Choroid plexus epithelial cell (primary cell): ENCODE results near the gene SPACA4.
"Not testable (repeated sequence)": the region's sequence is repeated elsewhere in the genome, so short reads cannot be mapped to it uniquely, and the experiment has no call there.

Experiments used
- DNase-seq: peaks from one replicate; pipeline ENCODE4 v3.0.0-alpha.2; 2010; ENCODE audit warnings: low read depth
- H3K4me3 ChIP-seq: 2 replicates; pipeline ENCODE4 v1.5.1; 2011; ENCODE audit warnings: low read depth, mild to moderate bottlenecking, control low read depth, low read length, moderate library complexity
- TF ChIP-seq, protein P1 (sequence below): conservative IDR thresholded peaks from 2 replicates; pipeline ENCODE4 v1.5.1; 2011; ENCODE audit warnings: low read depth, mild to moderate bottlenecking, control low read depth, inconsistent platforms, low read length, moderate library complexity

SPACA4 gene

DNA sequence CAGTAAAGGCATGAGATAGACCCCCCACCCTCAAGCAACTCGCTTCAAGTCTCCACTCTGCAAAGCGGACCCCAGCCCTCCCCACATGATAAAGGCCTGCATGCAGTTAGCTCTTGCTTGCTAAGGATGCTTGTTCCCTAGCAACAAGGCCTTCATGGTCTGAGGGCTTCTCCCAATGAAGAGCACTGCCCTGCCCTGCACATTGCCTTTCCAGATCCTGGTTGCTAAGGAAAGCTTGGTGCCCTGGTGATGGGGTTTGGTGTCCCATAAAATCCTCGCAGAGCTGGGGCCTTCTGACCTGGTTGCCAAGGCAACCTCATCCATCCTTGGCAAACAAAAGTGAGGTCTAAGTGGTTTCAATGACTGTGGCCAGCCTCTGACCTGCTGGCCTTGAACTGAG, 24.7 kb downstream of the SPACA4 start:
- TF ChIP-seq, protein P1, sequence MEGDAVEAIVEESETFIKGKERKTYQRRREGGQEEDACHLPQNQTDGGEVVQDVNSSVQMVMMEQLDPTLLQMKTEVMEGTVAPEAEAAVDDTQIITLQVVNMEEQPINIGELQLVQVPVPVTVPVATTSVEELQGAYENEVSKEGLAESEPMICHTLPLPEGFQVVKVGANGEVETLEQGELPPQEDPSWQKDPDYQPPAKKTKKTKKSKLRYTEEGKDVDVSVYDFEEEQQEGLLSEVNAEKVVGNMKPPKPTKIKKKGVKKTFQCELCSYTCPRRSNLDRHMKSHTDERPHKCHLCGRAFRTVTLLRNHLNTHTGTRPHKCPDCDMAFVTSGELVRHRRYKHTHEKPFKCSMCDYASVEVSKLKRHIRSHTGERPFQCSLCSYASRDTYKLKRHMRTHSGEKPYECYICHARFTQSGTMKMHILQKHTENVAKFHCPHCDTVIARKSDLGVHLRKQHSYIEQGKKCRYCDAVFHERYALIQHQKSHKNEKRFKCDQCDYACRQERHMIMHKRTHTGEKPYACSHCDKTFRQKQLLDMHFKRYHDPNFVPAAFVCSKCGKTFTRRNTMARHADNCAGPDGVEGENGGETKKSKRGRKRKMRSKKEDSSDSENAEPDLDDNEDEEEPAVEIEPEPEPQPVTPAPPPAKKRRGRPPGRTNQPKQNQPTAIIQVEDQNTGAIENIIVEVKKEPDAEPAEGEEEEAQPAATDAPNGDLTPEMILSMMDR, result no peak
- no peak for DNase-seq
- no peak overlapping the region for H3K4me3 ChIP-seq

DNA sequence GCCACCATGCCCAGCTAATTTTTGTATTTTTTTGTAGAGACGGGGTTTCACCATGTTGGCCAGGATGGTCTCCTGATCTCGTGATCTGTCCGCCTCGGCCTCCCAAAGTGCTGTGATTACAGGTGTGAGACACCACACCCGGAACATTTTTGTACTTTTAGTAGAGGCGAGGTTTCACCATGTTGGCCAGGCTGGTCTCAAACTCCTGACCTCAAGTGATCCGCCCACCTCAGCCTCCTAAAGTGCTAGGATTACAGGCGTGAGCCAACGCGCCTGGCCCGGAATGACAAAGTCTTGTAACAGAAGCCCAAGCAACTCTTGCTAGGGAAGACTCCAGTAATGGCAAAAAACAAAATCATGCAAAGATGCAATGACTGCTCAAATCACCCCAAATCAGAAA, 25.7 kb downstream of the SPACA4 start:
- H3K4me3 ChIP-seq, DNase-seq: not testable (repeated sequence)

DNA sequence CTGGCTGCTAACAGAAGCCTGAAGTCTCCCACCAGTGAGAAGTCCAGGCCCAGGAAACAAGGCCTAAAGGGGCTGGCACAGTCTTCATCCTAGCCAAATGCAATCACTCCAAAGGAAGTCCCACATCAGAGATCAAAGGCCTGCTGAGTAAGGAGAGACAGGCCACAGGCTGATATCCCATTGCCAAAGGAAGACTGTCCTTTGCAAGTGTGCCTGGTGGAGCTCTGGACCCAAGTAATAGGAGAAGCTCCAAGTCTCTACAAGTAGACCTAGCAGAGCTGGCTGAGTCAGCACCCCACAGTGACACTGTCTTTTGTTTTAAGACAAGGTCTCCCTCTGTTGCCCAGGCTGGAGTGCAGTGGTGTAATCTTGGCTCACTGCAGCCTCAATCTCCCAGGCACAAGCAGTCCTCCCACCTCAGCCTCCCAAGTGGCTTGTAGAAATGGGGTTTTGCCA, 26.2 kb downstream of the SPACA4 start:
- TF ChIP-seq, protein P1, result no peak
- no peak for DNase-seq
- no peak overlapping the region for H3K4me3 ChIP-seq

DNA sequence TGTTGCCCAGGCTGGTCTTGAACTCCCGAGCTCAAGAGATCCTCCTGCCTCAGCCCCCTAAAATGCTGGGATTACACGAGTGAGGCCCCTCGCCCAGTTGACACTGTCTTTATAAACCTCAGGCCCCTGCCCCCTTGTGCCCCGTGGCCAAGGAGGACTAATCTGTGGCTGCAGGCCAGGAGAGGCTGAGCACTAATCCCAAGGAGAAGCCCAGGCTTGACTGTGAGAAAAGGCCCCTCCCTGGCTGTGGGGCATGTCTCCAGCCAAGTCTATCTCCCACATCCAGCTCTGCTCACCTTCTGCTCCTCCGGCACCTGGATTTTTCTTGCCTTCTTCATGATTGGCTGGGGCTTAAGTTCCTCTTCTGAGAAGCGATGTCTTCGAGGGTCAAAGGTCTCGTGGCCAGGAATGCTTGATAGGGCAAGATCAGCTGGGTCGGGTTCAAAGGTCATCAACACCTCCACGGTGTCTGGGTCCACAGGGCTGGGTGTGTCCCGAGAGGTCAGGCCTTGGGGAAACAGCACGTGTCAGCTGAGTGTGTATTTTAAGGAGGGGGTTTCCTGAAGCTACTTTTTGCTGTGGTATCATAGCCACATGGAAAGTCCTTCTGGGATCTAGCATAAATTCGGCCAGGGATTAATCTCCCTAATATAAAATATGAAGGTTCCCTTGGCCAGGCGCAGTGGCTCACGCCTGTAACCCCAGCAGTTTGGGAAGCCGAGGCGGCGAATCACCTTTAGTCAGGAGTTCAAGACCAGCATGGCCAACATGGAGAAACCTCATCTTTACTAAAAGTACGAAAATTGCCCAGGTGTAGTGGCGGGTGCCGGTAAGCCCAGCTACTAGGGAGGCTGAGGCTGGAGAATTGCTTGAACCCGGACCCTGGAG, 26.9 kb downstream of the SPACA4 start:
- TF ChIP-seq, protein P1, result no peak
- H3K4me3 ChIP-seq, result no peak overlapping the region
- no peak for DNase-seq

DNA sequence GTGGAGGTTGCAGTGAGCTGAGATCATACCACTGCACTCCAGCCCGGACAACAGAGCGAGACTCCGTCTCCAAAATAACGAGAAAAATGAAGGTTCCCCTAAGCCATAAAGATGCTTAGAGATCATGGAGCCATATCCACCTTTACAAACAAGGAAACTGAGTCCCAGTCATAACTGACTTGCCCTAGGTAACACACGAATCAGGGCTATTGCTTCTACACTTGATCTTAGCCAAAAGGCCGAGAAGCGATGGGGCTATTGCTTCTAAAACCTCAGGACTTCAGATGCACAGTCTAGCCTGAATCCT, 27.4 kb downstream of the SPACA4 start:
- H3K4me3 ChIP-seq, result peak overlapping the region; percentile 30
- DNase-seq, result no peak
- TF ChIP-seq, protein P1, result no peak

DNA sequence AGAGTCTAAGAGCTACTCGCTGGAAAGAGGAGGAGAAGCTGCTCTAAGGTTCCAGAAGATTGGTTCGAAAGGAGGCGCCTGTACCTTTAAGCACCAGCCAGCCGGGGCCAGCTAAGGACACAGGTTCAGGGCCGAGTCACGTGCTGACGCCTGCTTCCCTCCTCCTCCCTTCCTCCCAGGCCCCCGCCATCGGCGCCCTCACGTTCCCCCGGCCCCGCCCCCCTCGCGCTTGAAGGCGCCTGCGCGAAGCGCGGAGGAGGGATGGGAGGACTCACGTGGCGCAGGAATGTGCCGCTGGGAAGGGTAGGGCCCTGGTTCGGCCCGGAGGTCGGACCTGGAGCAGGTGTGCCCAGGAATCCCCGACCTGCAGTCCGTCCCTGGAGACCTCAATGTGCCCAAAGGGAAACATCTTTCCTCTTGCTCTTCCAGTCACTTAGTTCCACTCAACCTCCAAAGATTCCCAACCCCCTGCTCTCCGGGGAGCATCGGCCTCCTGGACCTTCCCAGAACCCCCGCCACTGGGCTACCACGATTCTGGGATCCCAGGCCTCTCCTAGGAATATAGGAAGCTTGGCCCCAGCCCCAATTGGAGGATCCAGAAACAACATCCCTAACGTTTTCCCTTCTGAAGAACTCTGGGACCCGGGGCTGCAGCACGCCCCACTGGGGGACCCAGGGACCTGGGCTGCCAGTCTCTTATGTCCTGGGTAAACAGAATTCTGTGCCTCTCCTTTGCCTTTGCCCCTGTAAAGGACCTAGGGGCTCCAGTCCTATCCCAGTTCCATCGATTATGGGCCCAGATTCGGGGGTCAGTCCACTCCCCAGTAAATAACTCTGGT, 28.1 kb downstream of the SPACA4 start:
- peak overlapping the region; percentile 30 for H3K4me3 ChIP-seq
- peak; percentile 98 for DNase-seq
- TF ChIP-seq, protein P1, result no peak

DNA sequence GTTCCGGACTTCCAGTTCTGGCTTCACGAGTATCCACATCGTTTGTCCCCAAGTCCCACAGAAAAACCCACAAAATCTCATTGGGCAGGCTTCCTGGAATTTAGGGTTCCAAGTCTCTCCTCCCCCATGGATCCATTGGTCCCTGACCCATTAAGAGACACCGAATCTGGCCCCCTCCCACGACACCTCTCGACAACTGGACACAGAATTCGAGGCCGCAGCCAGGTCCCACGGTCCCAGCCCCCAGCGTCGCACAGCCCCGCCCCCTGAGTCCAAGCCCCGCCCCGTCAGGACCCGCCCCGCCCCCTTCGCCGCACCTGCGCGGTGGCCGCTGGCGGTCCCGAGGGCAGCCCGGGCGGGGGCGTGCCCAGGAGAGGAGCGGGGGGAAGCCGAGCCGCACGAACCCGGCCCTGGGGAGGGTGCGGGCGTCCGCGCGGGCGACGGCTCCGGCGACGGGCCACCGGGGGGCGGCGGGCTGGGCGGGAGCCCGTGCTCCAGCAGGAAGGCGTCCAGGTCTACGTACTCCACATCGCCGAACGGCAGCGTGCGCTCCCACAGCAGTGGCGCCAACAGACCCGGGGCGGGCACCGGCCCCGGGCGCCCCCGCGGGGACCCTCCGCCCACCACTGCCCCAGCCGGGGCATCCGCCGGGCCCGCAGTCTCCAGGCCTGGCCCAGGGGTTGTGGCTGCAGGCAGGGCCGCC, 28.9 kb downstream of the SPACA4 start:
- peak overlapping the region; percentile 61 for H3K4me3 ChIP-seq
- no peak for DNase-seq
- TF ChIP-seq, protein P1, result no peak
